ENCODE measurements around the gene CD160.
"Not testable (repeated sequence)": the region's sequence is repeated elsewhere in the genome, so short reads cannot be mapped to it uniquely, and the experiment has no call there.

Gene CD160

DNA sequence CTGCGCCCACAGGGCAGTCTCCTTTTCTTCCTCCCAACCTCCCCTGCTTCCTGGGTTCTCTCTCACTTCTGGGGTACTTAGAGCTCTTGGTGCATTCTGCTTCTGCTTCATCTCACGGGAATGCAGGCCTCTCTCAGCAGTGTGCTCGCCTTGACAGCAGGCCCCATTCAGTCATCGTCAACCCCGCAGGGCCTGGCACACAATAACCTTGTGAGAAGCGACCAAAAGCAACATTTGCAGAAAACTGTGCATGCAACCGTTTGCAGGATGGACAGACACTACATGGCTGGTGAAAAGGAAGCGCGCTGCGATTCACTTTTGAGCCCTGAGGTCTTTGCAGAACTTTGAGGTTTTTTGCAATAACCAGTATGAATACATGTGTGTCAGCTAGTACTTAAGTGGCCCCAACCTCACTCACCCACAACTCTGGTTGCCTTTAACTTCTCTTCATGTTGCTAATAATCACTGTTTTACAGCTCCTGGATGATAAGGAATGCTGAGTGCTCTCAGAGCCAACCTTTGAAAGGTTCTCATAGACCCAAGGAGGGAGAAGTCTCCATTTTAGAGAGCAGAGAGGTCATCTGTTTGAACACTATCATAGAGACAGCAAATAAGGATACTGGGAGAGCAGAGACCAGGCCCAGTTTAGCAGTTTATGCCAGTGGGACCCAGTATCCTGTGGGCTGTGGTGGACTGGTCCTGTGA lies 2.5 kb upstream of the CD160 start:
- H3K27me3 Mint-ChIP-seq (ENCODE audit: low read depth, poor library complexity), result peaks cover 36% of the 10 kb centered on the region
- H3K36me3 Mint-ChIP-seq (ENCODE audit: low read depth), result no peaks in the 10 kb centered on the region
- H3K27ac Mint-ChIP-seq, result no peak overlapping the region
- H3K4me3 Mint-ChIP-seq, result no peak overlapping the region
- H3K9me3 Mint-ChIP-seq, result no peaks in the 10 kb centered on the region
- peaks cover 22% of the 10 kb centered on the region for H3K4me1 Mint-ChIP-seq
- DNase-seq, result no peak
- TF ChIP-seq, protein P1, sequence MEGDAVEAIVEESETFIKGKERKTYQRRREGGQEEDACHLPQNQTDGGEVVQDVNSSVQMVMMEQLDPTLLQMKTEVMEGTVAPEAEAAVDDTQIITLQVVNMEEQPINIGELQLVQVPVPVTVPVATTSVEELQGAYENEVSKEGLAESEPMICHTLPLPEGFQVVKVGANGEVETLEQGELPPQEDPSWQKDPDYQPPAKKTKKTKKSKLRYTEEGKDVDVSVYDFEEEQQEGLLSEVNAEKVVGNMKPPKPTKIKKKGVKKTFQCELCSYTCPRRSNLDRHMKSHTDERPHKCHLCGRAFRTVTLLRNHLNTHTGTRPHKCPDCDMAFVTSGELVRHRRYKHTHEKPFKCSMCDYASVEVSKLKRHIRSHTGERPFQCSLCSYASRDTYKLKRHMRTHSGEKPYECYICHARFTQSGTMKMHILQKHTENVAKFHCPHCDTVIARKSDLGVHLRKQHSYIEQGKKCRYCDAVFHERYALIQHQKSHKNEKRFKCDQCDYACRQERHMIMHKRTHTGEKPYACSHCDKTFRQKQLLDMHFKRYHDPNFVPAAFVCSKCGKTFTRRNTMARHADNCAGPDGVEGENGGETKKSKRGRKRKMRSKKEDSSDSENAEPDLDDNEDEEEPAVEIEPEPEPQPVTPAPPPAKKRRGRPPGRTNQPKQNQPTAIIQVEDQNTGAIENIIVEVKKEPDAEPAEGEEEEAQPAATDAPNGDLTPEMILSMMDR (IDR thresholded peaks at IDR 0.05), result no peak

DNA sequence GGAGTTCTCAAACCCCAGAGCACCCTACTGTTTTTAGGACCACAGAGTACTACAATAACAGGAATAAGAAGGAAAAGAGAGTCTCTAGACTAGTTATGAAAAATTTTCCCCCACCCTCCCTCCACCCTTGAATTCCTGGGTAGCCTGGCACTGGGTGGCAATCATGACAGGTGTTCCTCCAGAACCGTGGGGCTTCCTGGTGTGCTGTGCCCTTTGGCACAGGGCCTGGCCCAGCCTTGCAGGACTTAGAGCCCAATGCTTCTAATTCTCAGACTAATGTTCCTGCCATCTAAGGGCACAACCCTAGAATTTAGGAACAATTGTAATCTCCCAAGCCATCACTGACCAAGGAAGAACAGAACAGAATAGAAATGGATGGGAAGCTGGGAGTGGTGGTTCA lies 1.5 kb upstream of the CD160 start:
- TF ChIP-seq, protein P1 (IDR thresholded peaks at IDR 0.05), result no peak
- H3K4me1 Mint-ChIP-seq, result peaks cover 20% of the 10 kb centered on the region
- no peaks in the 10 kb centered on the region for H3K36me3 Mint-ChIP-seq (ENCODE audit: low read depth)
- H3K9me3 Mint-ChIP-seq, result no peaks in the 10 kb centered on the region
- no peak overlapping the region for H3K4me3 Mint-ChIP-seq
- DNase-seq, result no peak
- peaks cover 36% of the 10 kb centered on the region for H3K27me3 Mint-ChIP-seq (ENCODE audit: low read depth, poor library complexity)
- H3K27ac Mint-ChIP-seq, result no peak overlapping the region

DNA sequence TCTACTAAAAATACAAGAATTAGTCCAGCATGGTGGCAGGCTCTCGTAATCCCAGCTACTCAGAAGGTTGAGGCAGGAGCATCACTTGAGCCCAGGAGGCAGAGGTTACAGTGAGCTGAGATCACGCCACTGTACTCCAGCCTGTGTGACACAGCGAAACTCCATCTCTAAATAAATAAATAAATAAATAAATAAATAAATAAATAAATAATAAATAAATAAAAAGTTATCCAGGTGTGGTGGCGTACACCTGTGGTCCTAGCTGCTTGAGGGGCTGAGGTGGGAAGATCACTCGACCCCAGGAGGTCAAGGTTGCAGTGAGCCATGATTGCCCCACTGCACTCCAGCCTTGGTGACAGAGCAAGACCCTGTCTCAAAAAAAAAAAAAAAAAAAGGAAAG lies 834 bp upstream of the CD160 start:
- not testable (repeated sequence) for H3K27ac Mint-ChIP-seq; DNase-seq; H3K9me3 Mint-ChIP-seq; H3K36me3 Mint-ChIP-seq (ENCODE audit: low read depth); H3K4me3 Mint-ChIP-seq
- Mint-ChIP-seq H3K27me3 (ENCODE audit: low read depth, poor library complexity) (peaks cover 35% of the 10 kb centered on the region), H3K4me1 (peaks cover 20% of the 10 kb centered on the region)

DNA sequence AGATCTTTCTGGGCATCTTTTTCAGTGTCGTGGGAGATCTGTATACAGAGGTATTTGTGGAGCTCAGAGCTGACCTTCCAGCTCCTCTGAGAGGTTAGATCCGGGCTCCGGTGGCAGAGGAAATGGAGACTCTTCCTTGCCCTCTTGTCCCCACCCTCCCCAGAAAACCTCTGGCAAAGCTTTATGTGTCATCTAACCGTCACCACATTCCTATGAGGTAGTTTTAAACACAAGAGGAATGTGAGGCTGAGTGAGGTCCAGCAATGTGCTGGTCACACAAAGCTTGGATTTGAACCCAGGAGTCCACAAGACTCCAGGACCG lies 1.2 kb downstream of the CD160 start:
- H3K9me3 Mint-ChIP-seq, result no peaks in the 10 kb centered on the region
- H3K4me3 Mint-ChIP-seq, result no peak overlapping the region
- no peak overlapping the region for H3K27ac Mint-ChIP-seq
- H3K36me3 Mint-ChIP-seq (ENCODE audit: low read depth), result no peaks in the 10 kb centered on the region
- no peak for DNase-seq
- H3K27me3 Mint-ChIP-seq (ENCODE audit: low read depth, poor library complexity), result peaks cover 30% of the 10 kb centered on the region
- TF ChIP-seq, protein P1 (IDR thresholded peaks at IDR 0.05), result no peak
- H3K4me1 Mint-ChIP-seq, result peaks cover 15% of the 10 kb centered on the region

DNA sequence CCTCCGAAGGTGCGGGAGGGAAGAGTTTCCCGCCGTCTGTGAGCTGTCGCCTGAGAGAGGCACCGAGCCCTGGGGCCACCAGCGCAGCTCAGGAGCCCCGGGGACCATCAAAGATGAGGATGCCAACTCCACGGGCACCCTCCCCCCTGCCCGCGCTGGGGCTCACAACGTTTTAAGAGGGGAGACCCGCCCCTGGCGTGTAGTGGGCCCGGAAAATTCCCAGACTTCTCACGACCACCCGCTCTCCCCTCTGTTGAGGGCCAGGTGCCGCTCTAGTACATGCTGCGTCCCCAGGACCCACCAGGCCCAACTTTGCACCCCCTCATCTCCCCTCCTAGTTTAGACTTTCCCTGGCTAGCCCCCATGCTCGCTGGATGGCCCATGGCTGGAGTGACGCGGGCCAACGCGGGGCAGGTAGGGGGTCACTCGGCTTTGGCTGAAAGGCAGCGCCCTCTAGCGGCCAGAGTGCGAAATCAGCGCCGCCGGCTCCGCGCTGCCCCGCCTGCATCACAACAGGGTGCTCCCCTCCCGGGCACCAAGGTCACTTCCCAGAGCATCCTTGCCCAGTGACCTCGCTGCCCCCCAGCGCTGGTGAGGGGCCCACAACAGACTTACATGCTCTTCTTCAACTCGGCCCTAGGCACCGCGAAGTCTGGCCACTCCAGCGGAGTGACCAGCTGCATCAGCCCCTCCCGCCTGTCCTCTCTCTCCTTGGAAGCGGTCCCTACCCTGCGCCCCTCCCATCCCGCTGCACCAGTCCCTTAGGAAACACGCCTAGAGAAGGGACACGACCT lies 1.8 kb downstream of the CD160 start:
- peaks cover 13% of the 10 kb centered on the region for H3K4me1 Mint-ChIP-seq
- TF ChIP-seq, protein P1 (IDR thresholded peaks at IDR 0.05), result peak; percentile 96
- peaks cover 30% of the 10 kb centered on the region for H3K27me3 Mint-ChIP-seq (ENCODE audit: low read depth, poor library complexity)
- no peaks in the 10 kb centered on the region for H3K36me3 Mint-ChIP-seq (ENCODE audit: low read depth)
- H3K9me3 Mint-ChIP-seq, result no peaks in the 10 kb centered on the region
- DNase-seq, result peak; percentile 86
- peak overlapping the region; percentile 37 for H3K4me3 Mint-ChIP-seq
- no peak overlapping the region for H3K27ac Mint-ChIP-seq

DNA sequence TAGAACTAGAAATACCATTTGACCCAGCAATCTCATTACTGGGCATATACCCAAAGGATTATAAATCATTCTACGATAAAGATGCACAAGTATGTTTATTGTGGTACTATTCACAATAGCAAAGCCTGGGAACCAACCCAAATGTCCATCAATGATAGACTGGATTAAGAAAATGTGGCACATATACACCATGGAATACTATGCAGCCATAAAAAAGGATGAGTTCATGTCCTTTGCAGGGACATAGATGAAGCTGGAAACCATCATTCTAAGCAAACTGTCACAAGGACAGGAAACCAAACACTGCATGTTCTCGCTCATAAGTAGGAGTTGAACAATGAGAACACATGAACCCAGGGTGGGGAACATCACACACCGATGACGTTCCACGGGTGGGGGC lies 6.9 kb downstream of the CD160 start:
- H3K27me3 Mint-ChIP-seq (ENCODE audit: low read depth, poor library complexity); H3K9me3 Mint-ChIP-seq; H3K27ac Mint-ChIP-seq; H3K4me3 Mint-ChIP-seq; H3K36me3 Mint-ChIP-seq (ENCODE audit: low read depth); DNase-seq: not testable (repeated sequence)
- peaks cover 11% of the 10 kb centered on the region for H3K4me1 Mint-ChIP-seq

DNA sequence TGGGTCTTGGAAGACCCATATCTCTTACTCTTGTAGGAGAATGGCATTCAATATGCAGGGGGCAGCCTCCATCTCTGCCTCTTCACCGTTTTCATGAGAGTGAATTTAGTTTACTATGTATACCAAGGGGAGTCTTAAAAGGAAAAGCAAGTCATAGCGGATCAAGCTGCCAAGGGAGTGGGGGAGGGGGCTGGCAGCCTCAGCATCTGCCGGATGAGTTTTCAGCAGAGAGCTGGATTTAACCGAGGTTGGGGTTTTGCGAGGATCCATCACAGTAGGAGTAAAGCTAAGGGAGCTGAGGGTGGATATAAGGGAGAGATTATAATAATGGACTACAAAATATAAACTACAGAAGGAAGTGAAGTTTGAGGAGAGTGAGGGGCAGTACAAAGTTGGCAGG lies 9.9 kb downstream of the CD160 start:
- no peak for DNase-seq
- no peak overlapping the region for H3K27ac Mint-ChIP-seq
- H3K27me3 Mint-ChIP-seq (ENCODE audit: low read depth, poor library complexity), result no peaks in the 10 kb centered on the region
- H3K9me3 Mint-ChIP-seq, result no peaks in the 10 kb centered on the region
- peaks cover 5% of the 10 kb centered on the region for H3K4me1 Mint-ChIP-seq
- TF ChIP-seq, protein P1 (IDR thresholded peaks at IDR 0.05), result no peak
- no peaks in the 10 kb centered on the region for H3K36me3 Mint-ChIP-seq (ENCODE audit: low read depth)
- H3K4me3 Mint-ChIP-seq, result no peak overlapping the region

All from nephron progenitor cell (in vitro differentiated cells).